Adrenal gland (tissue), 12 donors: ENCODE data around the gene TMEM229B. TPM values are rescaled to one million over a fixed set of nuclear protein-coding genes. Genes with fewer than 3 reads are reported as not detected.

ENCODE experiments used
- DNase-seq, 7 donors: peaks; one replicate each; pipeline ENCODE4 v3.0.0-alpha.2; 2019 to 2020
- H3K27ac ChIP-seq, 5 donors: fragments of 200-600 bp; sonication (generic) in 4 of 5; 1 replicate in 3 of 5; 2 replicates in 2 of 5; pipeline versions ENCODE4 v1.5.1 to v1.8.0; 2016 to 2020; ENCODE audit warnings: mild to moderate bottlenecking in 1 of 5
- H3K27me3 ChIP-seq: fragments of 200-600 bp; 2 replicates; pipeline ENCODE4 v1.8.0; 2021
- H3K36me3 ChIP-seq, 2 donors: fragments of 200-600 bp; replicated peaks in 1 of 2; 1 replicate in 1 of 2; 2 replicates in 1 of 2; pipeline versions ENCODE4 v1.5.1 to v1.8.0; 2018 to 2022
- H3K4me1 ChIP-seq, 2 donors: fragments of 200-600 bp; replicated peaks in 1 of 2; 1 replicate in 1 of 2; 2 replicates in 1 of 2; pipeline versions ENCODE4 v1.5.1 to v1.8.0; 2018 to 2021
- H3K4me3 ChIP-seq, 4 donors: fragments of 200-600 bp; sonication (generic) in 3 of 4; one replicate each; pipeline ENCODE4 v1.5.1; 2016 to 2018
- H3K9me3 ChIP-seq, 3 donors: fragments of 200-600 bp; sonication (generic) in 1 of 3; replicated peaks in 1 of 3; 1 replicate in 2 of 3; 2 replicates in 1 of 3; pipeline versions ENCODE4 v1.5.1 to v1.8.0; 2016 to 2021
- CTCF ChIP-seq, 6 experiments: fragments of 450-650 bp in 4 of 6; fragments of 200-600 bp in 2 of 6; sonication (generic) in 1 of 6; IDR thresholded peaks; 1 replicate in 5 of 6; 2 replicates in 1 of 6; pipeline versions ENCODE4 v1.5.1 to v1.8.0; 2016 to 2021; ENCODE audit warnings: antibody characterized with exemption in 6 of 6, mild to moderate bottlenecking in 2 of 6, moderate library complexity in 1 of 6
- POLR2A ChIP-seq, 2 donors: fragments of 450-650 bp; IDR thresholded peaks; one replicate each; pipeline ENCODE4 v1.6.1; 2017; ENCODE audit warnings: antibody characterized with exemption in 2 of 2, mild to moderate bottlenecking in 2 of 2, moderate library complexity in 1 of 2
- WGBS, 4 donors: extraction: QIAGEN DNeasy Blood & Tissue Kit in 2 of 4; methylation state at CpG; one replicate each; pipeline versions ENCODE4 v1.1.5 to v1.1.7; 2013 to 2017; 5-methylcytosine and 5-hydroxymethylcytosine counted together
- intact Hi-C, 2 donors: fragments of 100-400 bp; cut with DNase I; formaldehyde crosslinking; loops; one replicate each; pipeline versions ENCODE4 v1.14.1 to v1.15.0; 2022 to 2023
- polyA plus RNA-seq, 3 donors: library from polyadenylated mRNA; stranded (reverse); fragments of 200-250 nt in 2 of 3; fragments of 350-450 nt in 1 of 3; fragmentation: Illumina TruSeq in 1 of 3; extraction: RNeasy Lipid Tissue Mini Kit (QIAGEN cat#74804) in 1 of 3; gene quantifications; one replicate each; pipeline ENCODE4 v1.2.3, GENCODE V29; 2013 to 2014
- total RNA-seq, 9 donors: library from RNA; depleted of rRNA in 4 of 9; stranded (reverse); fragments of >200 nt in 4 of 9; fragments of 120-200 nt in 1 of 9; fragmentation: NEBNext Ultra II Directional in 1 of 9; extraction: Animal tissue kit (Norgen Biotek cat#: 25700) in 1 of 9; gene quantifications; one replicate each; pipeline versions ENCODE4 v1.1.0 to v1.2.4, GENCODE V29; 2013 to 2023
- donor health status: healthy with polysubstance abuse.
- donor health status: Bipolar disorder and iron deficiency.
- donor health status: DM: yes; HTN: yes; CAD: no.
- donor health status: DM: no; HTN: no; CAD: no.
- donor health status: DM: no; HTN: no; CAD: no.
- donor health status: DM: yes; HTN: yes; CAD: no.

The TMEM229B gene
- total and polyA plus RNA-seq, 12 donors, result 5.7 to 63.9 (median 32.7) TPM

GRCh38 chr14:67482231-67483164 lies 6.0 kb downstream of the TMEM229B start:
- peaks cover 0 to 5% of the 10 kb centered on the region in 2 donors for H3K36me3 ChIP-seq
- H3K9me3 ChIP-seq, result no peaks in the 10 kb centered on the region
- no peak overlapping the region for H3K4me3 ChIP-seq
- H3K27me3 ChIP-seq, result no peaks in the 10 kb centered on the region
- peaks cover 0 to 10% of the 10 kb centered on the region in 2 donors for H3K4me1 ChIP-seq
- 87 to 93% (median 92%) methylated on average over 8 of the region's 8 CpGs for WGBS, 4 donors
- intact Hi-C loops, result no loop called here
- DNase-seq, result no peak
- no peak overlapping the region for H3K27ac ChIP-seq
- TF ChIP-seq POLR2A (IDR thresholded peaks at IDR 0.05) (no peak), CTCF (IDR thresholded peaks at IDR 0.05) (no peak)

GRCh38 chr14:67480011-67480410 lies 8.5 kb downstream of the TMEM229B start:
- no peak for TF ChIP-seq POLR2A (IDR thresholded peaks at IDR 0.05)
- no peak overlapping the region for H3K4me3 ChIP-seq
- no peak for DNase-seq
- intact Hi-C loops, result no loop called here
- H3K9me3 ChIP-seq, result no peaks in the 10 kb centered on the region
- H3K27me3 ChIP-seq, result no peaks in the 10 kb centered on the region
- 65 to 77% (median 70%) methylated on average over 9 of the region's 9 CpGs for WGBS, 4 donors
- H3K36me3 ChIP-seq, result no peaks in the 10 kb centered on the region
- peaks cover 0 to under 1% of the 10 kb centered on the region in 2 donors for H3K4me1 ChIP-seq
- no peak overlapping the region for H3K27ac ChIP-seq

- Histone ChIP-seq H3K27ac (no peak overlapping the region), H3K4me1 (no peaks in the 10 kb centered on the region), H3K36me3 (no peaks in the 10 kb centered on the region), H3K4me3 (no peak overlapping the region), H3K27me3 (no peaks in the 10 kb centered on the region), H3K9me3 (no peaks in the 10 kb centered on the region)
- intact Hi-C loops, result no loop called here
- WGBS, 4 donors, result 79 to 94% (median 90%) methylated on average over 2 of the region's 2 CpGs
- no peak for TF ChIP-seq POLR2A (IDR thresholded peaks at IDR 0.05)
- DNase-seq, result no peak
These were observed 9.8 kb downstream of the TMEM229B start for GRCh38 chr14:67478800-67479084.

GRCh38 chr14:67477926-67478799 lies 10.4 kb downstream of the TMEM229B start:
- Histone ChIP-seq H3K4me3 (no peak overlapping the region), H3K27me3 (no peaks in the 10 kb centered on the region), H3K9me3 (no peaks in the 10 kb centered on the region), H3K4me1 (no peaks in the 10 kb centered on the region), H3K36me3 (peaks cover 0 to 3% of the 10 kb centered on the region in 2 donors), H3K27ac (no peak overlapping the region)
- DNase-seq, result no peak
- WGBS, 4 donors, result 91 to 94% (median 91%) methylated on average over 9 to 11 of the region's 11 CpGs
- no peak for TF ChIP-seq POLR2A (IDR thresholded peaks at IDR 0.05)
- TF ChIP-seq CTCF (IDR thresholded peaks at IDR 0.05), result no peak
- intact Hi-C loops, result no loop called here

- intact Hi-C loops, result no loop called here
- Histone ChIP-seq H3K36me3 (peaks cover 0 to 6% of the 10 kb centered on the region in 2 donors), H3K27me3 (no peaks in the 10 kb centered on the region), H3K27ac (no peak overlapping the region), H3K4me3 (no peak overlapping the region), H3K4me1 (no peaks in the 10 kb centered on the region), H3K9me3 (no peaks in the 10 kb centered on the region)
- WGBS, 4 donors, result 92 to 100% (median 94%) methylated on average over 1 of the region's 1 CpG
- DNase-seq, result no peak
- TF ChIP-seq CTCF (IDR thresholded peaks at IDR 0.05) (no peak), POLR2A (IDR thresholded peaks at IDR 0.05) (no peak)
These were observed 14.2 kb downstream of the TMEM229B start for GRCh38 chr14:67474366-67474765.
